ENCODE results near the gene CCDC149. TPM values are rescaled to one million over a fixed set of nuclear protein-coding genes. Genes with fewer than 3 reads are reported as not detected.

CCDC149 gene
- total and polyA plus RNA-seq, 8 donors: 14.3 to 25.3 (median 20.3) TPM

GRCh38 chr4:24772061-24772705, 140.7 kb downstream of the CCDC149 start:
- intact Hi-C loops (cut with DNase I): no loop called here
- 71 to 74% methylated on average over 5 of the region's 5 CpGs for WGBS, 2 donors
- H3K27me3 ChIP-seq: no peaks in the 10 kb centered on the region
- no peaks in the 10 kb centered on the region for H3K4me1 ChIP-seq
- ATAC-seq (no peak), DNase-seq (no peak), FAIRE-seq (no peak)
- TF ChIP-seq CTCF (IDR thresholded peaks at IDR 0.05): no peak
- H3K9me3 ChIP-seq: no peaks in the 10 kb centered on the region
- no peak overlapping the region for H3K4me3 ChIP-seq
- H3K27ac ChIP-seq: no peak overlapping the region
- H3K36me3 ChIP-seq: no peaks in the 10 kb centered on the region

- FAIRE-seq (no peak), DNase-seq (no peak), ATAC-seq (no peak)
- TF ChIP-seq CTCF (IDR thresholded peaks at IDR 0.05): no peak
- Histone ChIP-seq H3K9me3 (no peaks in the 10 kb centered on the region), H3K4me3 (no peak overlapping the region), H3K27me3 (no peaks in the 10 kb centered on the region), H3K36me3 (no peaks in the 10 kb centered on the region), H3K27ac (no peak overlapping the region), H3K4me1 (no peaks in the 10 kb centered on the region)
- 46 to 52% methylated on average over 4 of the region's 4 CpGs for WGBS, 2 donors
- intact Hi-C loops (cut with DNase I): no loop called here
Observed at GRCh38 chr4:24771241-24771640, 141.6 kb downstream of the CCDC149 start.

GRCh38 chr4:24770667-24771066, 142.2 kb downstream of the CCDC149 start:
- ATAC-seq: no peak
- no peak overlapping the region for H3K27ac ChIP-seq
- intact Hi-C loops (cut with DNase I): no loop called here
- no peak for DNase-seq
- no peaks in the 10 kb centered on the region for H3K27me3 ChIP-seq
- no peak for FAIRE-seq
- no peaks in the 10 kb centered on the region for H3K9me3 ChIP-seq
- no peak for TF ChIP-seq CTCF (IDR thresholded peaks at IDR 0.05)
- H3K36me3 ChIP-seq: no peaks in the 10 kb centered on the region
- H3K4me3 ChIP-seq: no peak overlapping the region
- WGBS, 2 donors: 86 to 87% methylated on average over 4 of the region's 4 CpGs
- no peaks in the 10 kb centered on the region for H3K4me1 ChIP-seq

GRCh38 chr4:24770032-24770584, 142.7 kb downstream of the CCDC149 start:
- ATAC-seq (peak in 1 of 4 donors; percentile 20), DNase-seq (no peak), FAIRE-seq (no peak)
- 74 to 75% methylated on average over 3 of the region's 3 CpGs for WGBS, 2 donors
- Histone ChIP-seq H3K4me3 (no peak overlapping the region), H3K27me3 (no peaks in the 10 kb centered on the region), H3K36me3 (no peaks in the 10 kb centered on the region), H3K27ac (no peak overlapping the region), H3K4me1 (no peaks in the 10 kb centered on the region), H3K9me3 (no peaks in the 10 kb centered on the region)
- no peak for TF ChIP-seq CTCF (IDR thresholded peaks at IDR 0.05)
- intact Hi-C loops (cut with DNase I): no loop called here

- intact Hi-C loops (cut with DNase I): no loop called here
- no peaks in the 10 kb centered on the region for H3K36me3 ChIP-seq
- no peak for FAIRE-seq
Observed at GRCh38 chr4:24769571-24769970, 143.3 kb downstream of the CCDC149 start.

More at GRCh38 chr4:24769571-24769970, 143.3 kb downstream of the CCDC149 start:
- 60 to 64% methylated on average over 2 of the region's 2 CpGs for WGBS, 2 donors
- H3K27ac ChIP-seq: no peak overlapping the region
- TF ChIP-seq CTCF (IDR thresholded peaks at IDR 0.05): no peak
- no peaks in the 10 kb centered on the region for H3K27me3 ChIP-seq
- no peak overlapping the region for H3K4me3 ChIP-seq
- H3K4me1 ChIP-seq: no peaks in the 10 kb centered on the region
- ATAC-seq: no peak
- no peaks in the 10 kb centered on the region for H3K9me3 ChIP-seq
- DNase-seq: no peak

Measured in pancreas (tissue), 10 donors.